ENCODE data around the gene PPP1R12A.

GRCh38 chr12:79747274-79747673, 187.6 kb downstream of the PPP1R12A start:
- no peak for TF ChIP-seq REST (IDR thresholded peaks at IDR 0.05)
- TF ChIP-seq MAZ (IDR thresholded peaks at IDR 0.05; ENCODE audit: borderline replicate concordance, low read depth, low read length) = no peak
